ENCODE results near the gene PARP15.
"Not testable (repeated sequence)": the region's sequence is repeated elsewhere in the genome, so short reads cannot be mapped to it uniquely, and the experiment has no call there.

Gene PARP15

GRCh38 chr3:122564155-122564912, 13.1 kb upstream of the PARP15 start, which contains the start of the genes DTX3L and PARP9:
TSS of gene DTX3L (plus strand) at chr3:122564338. CDS start at chr3:122564427, 89 bp downstream.
TSS of gene PARP9 (minus strand) at chr3:122564300. CDS start at chr3:122559620, 4,680 bp downstream.
- in situ Hi-C loops (cut with MboI; ENCODE audit: low sequenced_read_pairs, unreplicated experiment) = no loop called here
- DNase-seq (ENCODE audit: low spot score) = peak; percentile 83
- TF ChIP-seq CTCF (IDR thresholded peaks at IDR 0.05; ENCODE audit: borderline replicate concordance, control extremely low read depth, extremely low read depth, insufficient read depth, missing control alignments) = no peak

GRCh38 chr3:122568131-122568530, 9.3 kb upstream of the PARP15 start:
- DNase-seq (ENCODE audit: low spot score); in situ Hi-C loops (cut with MboI; ENCODE audit: low sequenced_read_pairs, unreplicated experiment): not testable (repeated sequence)

GRCh38 chr3:122568755-122569154, 8.7 kb upstream of the PARP15 start:
- in situ Hi-C loops (cut with MboI; ENCODE audit: low sequenced_read_pairs, unreplicated experiment) = no loop called here
- TF ChIP-seq CTCF (IDR thresholded peaks at IDR 0.05; ENCODE audit: borderline replicate concordance, control extremely low read depth, extremely low read depth, insufficient read depth, missing control alignments) = no peak
- no peak for DNase-seq (ENCODE audit: low spot score)

GRCh38 chr3:122572940-122573412, 4.5 kb upstream of the PARP15 start:
- no peak for TF ChIP-seq CTCF (IDR thresholded peaks at IDR 0.05; ENCODE audit: borderline replicate concordance, control extremely low read depth, extremely low read depth, insufficient read depth, missing control alignments)
- DNase-seq (ENCODE audit: low spot score) = peak; percentile 44
- in situ Hi-C loops (cut with MboI; ENCODE audit: low sequenced_read_pairs, unreplicated experiment) = no loop called here

GRCh38 chr3:122576174-122576940, 1.1 kb upstream of the PARP15 start:
- in situ Hi-C loops (cut with MboI; ENCODE audit: low sequenced_read_pairs, unreplicated experiment) = no loop called here

GRCh38 chr3:122578069-122578740, 755 bp downstream of the PARP15 start:
- DNase-seq (ENCODE audit: low spot score) = no peak
- no peak for TF ChIP-seq CTCF (IDR thresholded peaks at IDR 0.05; ENCODE audit: borderline replicate concordance, control extremely low read depth, extremely low read depth, insufficient read depth, missing control alignments)
- in situ Hi-C loops (cut with MboI; ENCODE audit: low sequenced_read_pairs, unreplicated experiment) = no loop called here

More at GRCh38 chr3:122576174-122576940, 1.1 kb upstream of the PARP15 start:
- no peak for TF ChIP-seq CTCF (IDR thresholded peaks at IDR 0.05; ENCODE audit: borderline replicate concordance, control extremely low read depth, extremely low read depth, insufficient read depth, missing control alignments)
- DNase-seq (ENCODE audit: low spot score) = peak; percentile 79

Measured in GM13976 (cell line).